Measurements from ENCODE around the gene SLC22A2.

Gene SLC22A2

DNA sequence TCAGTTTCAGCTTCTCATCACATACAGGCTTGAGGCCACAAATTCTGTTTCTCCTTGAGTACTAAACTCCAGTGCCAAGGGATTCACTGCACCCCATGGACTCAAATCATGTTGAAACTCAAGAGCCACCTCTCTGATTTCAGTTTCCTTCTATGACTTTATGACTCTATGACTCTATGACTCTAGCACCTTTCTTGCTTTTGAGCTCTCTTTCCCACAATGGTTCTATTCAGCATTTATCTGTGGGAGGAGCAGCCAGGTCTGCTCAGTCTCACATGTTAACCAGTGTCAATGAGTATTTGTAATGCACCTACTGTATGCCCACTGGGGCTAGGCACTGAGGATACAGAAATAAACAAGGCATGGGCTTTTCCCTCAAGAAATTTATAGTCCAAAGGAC, 14.6 kb upstream of the SLC22A2 start:
- no peak for DNase-seq

DNA sequence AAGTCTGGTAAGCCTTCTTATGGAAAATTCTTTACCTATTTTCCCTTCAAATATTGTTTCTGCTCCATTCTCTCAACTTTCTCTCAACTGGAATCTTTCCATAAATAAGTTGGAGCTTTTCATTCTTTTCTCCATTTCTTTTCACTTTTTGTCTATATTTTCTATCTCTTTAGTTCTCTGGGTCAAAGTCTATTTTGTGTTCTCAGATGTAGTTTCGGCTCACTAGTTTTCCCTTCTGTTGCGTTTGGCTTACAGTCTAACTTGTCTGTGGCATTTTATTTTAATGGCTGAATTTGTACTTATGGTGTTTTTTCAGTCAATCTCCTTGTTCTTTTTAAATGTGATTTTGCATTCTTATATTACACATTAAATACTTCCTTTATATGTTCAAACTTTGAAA, 14.1 kb upstream of the SLC22A2 start:
- DNase-seq = no peak

DNA sequence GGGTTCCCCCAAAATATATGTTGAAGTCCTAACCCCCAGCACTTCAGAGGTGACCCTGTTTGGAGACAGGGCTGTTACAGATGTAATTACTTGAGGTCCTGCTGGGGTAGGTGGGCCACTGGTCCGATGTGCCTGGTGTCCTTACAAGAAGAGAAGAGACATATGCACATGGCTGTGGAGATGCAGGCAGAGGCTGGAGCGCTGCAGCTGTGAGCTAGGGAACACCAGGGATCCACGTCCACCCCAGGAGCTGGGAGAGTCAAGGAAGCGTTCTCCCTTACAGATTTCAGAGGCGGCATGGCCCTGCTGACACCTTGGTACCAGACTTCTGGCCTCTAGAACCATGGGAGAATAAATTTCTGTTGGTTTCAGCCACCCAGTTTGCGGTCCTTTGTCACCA, 11.7 kb upstream of the SLC22A2 start:
- DNase-seq = no peak

DNA sequence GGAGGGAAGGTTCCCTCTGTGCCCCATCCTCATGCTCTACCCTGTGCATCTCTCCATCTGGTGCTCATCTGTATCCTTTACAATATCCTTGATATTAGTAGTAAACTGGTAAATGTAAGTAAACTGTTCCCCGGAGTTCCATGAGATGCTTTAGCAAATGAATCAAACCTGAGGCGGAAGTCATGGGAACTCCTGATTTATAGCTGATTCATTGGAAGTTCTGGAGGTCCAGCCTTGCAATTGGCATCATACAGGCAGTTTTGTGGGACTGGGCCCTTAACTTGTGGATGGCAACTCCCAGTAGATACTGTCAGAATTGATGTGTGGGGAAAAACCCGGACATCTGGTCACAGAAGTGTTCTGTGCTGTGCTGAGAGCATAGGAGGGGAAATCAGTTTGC, 11.2 kb upstream of the SLC22A2 start:
- no peak for DNase-seq

DNA sequence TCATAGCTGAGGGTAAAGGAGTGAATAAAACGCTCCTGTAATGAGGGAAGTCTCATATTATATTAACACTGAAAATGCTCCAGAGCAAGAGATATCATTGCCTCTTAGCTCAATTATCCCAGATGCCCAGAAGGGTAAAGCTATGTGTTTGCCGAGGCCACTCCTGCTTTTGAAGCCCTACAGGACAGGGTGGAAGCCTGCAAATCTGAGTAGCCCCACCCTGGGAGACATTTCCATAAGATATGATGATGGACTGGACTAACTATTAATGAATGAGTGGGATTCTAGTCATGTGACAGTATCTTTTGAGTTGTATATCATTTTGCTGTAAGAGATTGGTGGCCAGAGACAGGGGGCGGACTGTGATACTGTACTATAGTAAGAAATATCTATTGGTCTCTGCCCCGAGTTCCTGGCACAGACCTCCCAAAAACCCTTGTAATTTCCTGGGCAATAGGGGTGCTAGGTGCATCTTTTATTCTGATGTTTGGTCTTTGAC, 10.5 kb upstream of the SLC22A2 start:
- DNase-seq = no peak

DNA sequence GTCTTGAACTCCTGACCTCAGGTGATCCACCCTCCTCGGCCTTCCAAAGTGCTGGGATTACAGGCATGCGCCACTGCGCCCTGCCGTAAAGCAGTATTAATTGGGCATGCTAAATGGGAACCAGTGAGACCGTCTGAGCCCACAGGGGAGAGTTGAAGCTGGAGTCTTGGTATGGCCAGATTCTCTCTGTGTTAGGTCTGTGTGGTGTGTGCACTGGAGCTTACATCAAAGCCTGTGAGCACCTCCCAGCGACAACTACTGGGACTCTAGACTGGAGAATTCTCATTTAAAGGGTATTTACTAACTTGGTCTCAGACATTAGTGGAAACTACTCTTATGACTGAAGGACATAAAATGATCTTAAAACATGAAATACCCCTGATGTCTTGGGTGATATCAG, 8.5 kb upstream of the SLC22A2 start:
- no peak for DNase-seq

DNA sequence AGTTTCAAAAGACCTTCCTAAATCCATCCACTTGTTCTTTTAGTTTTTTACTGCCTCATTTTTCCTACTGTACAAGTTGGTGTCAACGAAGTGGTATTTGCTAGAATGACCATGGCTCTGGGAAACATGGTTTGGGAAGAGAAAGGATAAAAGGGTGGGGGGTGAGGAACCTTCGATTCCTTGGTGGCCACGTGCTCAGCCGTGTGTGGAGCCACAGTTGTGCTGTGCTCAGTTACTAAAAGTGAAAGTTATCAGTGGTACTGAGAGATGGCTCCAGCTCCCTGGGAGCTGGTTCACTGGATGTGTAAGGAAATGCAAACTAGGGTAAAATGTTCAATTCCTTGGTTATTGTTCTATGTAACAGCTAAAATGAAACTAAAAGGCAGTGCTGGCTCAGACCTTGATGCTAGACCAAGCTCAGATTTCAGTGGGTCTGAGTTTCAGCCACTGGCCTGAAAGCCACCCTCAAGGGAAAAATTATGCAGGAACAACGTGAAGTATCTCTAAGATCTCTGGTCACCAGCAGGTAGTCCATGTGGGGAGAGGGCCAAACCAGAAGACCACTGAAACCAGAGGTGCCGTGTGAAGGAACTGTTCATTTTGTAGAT, 7.4 kb upstream of the SLC22A2 start:
- DNase-seq = no peak

DNA sequence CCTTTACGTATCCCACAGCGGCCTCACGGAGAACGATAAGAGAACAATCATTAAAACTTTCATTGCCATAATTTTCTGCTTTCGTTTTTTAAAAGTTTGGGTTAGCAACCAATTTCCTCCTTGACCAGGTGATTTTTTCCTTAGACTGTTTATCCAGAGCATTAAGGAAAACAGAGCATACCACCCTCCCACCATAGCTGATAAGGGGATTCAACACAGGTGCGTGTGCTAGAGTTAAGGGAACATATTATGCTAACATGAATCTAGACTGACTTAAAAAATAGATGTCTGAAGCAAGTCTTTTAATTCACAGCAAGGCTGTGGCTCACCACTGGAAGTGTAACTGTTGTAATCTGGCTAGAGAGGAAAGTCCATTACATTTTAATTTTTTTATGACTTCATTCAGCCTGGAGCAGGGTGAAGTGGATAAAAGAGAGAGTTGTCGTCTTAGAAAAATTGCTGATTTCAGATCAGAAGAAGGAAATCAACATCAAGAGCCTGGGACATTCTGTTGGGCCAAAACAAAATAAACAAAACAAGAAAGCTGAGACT, 5.5 kb upstream of the SLC22A2 start:
- DNase-seq = no peak

DNA sequence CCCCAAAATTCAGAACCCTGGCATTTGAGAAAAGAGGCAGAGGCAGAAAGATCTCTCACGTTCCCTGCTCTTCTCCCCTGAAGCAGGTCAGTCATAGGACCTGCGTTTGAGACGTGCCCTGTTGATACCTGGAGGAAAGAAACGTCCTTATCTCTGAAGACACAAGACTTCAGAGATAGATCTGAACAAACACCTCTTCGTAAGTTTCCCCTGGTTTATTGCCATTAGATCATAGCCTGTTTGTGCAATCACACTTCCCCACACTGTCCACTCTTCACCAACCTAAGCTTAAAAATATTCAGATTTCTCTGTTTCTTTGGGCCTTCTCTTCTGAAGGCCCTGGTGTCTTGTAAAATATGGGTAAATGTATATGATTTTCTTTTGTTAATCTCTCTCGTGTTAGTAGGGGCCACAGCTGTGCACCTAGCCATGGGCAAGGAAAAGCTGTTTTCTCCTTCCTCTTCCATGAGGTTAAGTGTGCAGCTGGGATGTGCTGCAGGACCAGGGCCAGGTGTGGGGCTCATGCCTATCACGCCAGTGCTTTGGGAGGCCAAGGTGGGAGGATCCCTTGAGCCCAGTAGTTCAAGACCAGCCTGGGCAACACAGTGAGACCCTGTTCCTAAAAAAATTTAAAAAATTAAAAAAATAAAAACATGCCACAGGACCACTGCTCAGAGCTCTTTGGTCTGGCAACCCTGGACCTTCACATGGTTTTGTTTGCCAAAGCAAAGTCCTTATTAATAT, 4.7 kb upstream of the SLC22A2 start:
- no peak for DNase-seq

DNA sequence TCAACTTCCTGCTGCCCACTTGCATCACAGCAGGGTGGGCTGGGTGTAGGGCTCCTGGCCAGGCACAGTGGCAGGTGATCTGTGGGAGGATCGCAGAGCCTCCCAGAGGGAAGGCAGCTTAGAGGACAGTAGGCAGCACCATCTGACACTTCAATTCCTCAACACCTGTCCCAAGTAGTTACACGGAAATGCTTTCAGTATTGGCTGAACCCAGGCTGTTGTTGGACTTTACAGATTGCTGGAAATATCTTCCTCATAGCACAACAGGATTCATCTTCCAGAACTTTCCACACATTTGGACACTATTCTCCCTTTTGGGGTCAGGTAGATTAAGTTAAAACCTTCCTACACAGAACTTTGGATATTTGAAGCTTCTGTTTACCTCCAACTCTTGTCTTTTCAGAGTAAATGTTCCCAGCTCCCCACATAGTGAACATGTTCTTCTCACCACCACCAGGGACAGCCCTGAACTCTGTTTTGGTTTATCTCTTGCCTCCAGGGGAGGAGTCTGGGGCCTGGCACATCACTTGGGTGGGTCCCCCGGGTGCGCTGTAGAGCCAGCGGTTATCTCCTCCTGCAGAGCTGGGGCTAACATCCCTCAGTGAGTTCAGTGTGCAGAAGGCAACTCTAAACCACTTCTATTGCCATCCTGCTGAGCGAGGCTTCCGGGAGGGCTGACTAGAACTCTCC, 3.5 kb upstream of the SLC22A2 start:
- no peak for DNase-seq

DNA sequence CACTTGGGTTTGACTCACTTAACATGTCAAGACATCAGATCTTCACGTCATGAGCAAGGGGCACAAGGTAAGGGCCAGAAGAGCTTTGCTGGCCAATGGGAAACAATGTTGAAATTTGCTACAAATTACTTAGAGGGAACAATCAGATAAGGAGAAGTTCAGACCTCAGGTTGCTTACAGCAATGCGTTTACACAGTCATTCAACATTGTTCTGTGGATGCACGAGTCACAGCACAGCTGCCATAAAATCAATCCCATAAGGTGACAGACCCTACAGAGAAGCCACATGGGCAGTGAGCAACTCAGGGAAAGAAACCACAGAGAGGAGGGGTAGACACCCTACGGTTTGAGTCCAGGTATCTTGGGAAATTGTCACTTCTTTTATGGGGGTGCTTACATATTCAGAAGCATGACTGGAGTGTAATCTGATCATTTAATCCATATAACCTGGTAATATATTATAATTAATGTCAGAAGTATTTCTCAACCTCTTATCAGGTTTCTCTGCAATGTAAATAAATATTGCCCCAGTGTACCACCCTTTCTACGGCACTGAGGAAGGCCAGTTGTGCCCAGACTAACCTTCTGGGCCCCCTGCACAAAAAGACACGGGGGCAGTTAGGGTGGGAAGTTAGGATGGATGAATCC, 2.3 kb upstream of the SLC22A2 start:
- no peak for DNase-seq

DNA sequence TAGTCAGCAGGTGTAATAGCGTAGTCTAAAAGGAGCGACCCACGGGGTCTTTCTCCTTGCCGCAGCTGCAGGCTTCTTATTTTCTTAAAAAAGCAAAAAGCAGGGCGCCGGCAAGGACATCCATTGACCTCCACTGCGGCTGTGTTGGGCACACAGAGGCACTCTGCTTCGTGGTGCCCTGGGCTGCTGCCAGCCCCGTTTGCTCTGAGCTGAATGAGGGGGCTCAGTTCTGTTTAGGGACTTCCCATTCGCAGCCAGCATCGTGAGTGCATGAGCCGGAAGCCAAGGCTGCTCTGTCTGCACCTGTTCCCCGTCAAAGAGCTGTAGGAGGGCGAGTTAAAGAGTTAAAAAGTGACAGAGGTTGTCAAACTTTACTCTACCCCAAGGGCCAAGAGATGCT, 1.7 kb upstream of the SLC22A2 start:
- no peak for DNase-seq

DNA sequence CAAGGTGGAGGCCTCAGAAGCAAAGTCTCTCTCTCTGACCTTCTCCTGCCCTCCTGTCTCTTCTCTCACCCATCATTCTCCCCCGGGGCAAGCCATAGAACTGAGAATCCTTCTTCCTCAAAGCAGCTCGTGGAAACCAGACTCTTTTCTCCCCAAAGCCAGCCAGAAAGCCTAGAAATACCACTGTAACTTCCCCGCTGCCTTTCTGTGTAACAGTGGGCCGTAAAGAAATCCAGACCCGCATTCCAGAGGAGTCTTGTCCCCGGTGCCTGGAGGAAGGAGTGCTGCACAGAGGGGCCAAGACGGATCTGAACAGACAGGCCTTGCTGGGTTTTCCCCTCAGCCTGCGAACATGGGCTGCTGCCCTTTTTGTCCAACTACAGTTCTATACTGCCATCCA, 977 bp upstream of the SLC22A2 start:
- no peak for DNase-seq

DNA sequence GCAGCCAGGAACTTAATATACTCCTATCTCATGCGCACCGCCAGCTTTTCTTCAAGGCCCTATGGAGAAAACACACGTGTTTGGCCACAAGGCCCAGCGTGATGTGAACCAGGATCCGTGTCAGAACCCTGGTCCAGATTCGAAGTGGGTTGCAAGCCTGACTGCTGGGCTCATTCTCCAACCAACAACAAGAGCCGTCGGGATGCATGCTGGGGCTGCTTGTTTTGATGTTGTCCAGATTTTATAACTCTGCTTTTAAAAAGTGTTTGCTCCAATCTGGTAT, 463 bp upstream of the SLC22A2 start:
- no peak for DNase-seq

DNA sequence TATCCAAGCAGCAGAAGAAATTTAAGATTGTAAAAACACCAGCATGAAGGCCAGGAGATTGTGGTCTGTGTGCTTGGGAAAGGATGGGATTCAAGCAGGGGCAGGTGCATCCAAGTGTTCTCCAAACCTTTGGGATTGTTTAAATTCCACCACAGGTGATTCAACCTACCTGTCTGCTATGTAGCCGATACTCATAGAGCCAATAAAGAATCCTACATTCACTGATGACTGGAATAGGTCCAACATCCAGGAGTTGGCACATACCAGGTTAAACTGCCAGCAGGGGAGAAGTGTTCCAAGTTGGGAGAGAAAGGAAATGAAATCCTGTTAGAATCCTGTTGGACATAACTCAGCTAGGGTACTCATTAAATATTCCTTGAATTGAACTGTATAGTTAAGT, 2.2 kb downstream of the SLC22A2 start:
- no peak for DNase-seq

DNA sequence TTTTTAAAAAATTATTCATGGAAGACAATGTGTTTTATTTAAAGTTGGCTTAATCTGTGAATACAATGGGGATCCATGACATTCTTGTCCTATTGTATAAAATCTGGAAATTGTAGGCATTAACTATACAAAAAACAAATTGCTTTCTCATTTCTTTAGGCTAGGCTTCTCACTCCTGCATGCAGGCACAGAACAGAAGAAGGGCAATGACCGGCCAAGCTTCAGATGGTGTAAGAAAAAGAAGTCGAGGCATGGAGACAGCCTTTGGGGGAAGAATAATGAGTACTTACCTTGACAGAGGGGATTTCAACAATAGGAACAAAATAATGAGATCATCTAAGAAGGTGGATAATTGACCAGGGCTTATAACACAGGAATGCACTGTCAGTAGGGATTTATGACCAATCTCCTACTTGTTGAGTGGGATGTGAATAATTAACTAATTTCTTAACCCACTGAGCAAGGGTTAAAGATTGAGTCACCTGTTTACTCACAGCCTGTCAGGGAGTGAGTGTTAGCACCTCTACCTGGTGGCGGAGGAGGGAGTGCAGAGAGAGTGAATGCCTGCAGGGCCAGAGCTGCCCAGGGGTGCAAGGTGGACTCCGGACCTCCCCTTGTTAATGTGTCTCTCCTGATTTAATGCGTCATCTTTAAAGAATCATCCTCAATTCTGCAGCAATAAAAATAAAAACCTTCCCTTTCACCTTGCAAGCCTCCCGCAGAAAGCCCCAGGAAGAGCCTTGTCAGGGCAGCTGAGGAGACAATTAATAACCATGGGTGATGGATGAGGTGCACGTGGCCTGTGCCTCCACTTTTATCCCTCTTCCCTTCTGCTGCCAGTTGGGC, 3.9 kb downstream of the SLC22A2 start:
- no peak for DNase-seq

DNA sequence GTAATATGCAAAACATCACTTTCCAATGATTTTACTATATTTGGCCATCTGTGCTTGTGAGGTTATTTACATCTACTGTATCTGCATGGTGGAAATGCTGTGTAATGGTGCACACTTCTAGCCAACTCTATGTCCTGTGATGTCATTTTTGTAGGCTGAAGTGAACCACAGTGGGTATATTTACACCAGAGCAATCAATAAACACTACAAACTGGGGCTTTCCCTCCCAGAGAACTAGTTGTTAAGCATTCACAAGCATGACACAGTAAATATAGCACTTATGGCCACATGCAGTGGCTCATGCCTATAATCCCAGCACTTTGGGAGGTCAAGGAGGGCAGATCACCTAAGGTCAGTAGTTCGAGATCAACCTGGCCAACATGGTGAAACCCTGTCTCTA, 4.9 kb downstream of the SLC22A2 start:
- no peak for DNase-seq

DNA sequence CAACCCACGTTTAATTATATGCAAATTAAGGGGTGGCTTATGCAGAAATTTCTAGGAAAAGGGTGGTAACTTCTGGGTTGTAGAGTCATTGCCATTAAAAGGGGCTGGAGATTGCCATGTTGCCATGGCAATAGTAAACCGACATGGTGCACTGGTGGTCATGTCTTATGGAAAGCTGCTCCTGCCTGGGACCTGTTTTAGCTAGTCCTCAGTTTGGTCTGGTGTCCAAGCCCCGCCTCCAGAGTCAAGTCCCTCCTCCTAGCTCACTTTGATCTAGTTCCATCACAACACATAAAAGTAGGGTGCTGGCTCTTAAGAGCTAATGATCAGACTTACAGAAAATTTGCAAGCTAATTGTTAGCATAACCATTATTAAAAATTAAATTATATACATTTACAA, 5.3 kb downstream of the SLC22A2 start:
- DNase-seq = no peak

DNA sequence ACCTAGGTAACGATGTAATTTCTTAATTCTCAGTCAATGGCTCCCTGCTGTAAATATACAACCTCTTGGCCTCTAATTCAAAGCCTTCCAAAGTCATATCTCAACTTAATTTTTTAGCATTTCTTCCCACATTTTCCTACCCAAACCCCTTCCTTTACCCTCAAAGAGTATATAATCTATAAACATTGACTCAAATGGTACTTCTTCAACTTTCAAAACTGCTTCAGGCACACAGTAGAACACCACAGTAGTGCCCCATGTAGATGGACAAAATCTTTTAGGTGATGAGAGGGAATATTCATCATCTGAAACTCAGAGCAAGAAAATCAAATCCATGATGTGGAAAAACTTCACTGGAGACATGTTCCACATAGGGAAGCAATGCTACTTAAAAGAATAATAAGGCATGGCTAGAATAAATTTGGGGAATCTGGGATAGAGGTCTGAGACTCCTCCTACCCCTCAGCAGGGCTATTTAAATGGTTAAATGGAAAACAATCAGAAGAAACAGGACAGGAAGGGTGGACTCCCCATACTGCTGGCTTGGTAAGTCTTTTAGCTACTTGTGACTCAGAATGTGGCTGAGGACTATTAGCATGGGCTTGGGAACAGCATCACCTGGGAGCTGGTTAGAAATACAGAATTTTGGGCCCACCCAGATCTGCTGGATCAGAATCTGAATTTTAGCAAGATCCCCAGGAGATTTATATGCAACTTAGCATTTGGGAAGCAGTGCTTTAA, 6.4 kb downstream of the SLC22A2 start:
- no peak for DNase-seq

DNA sequence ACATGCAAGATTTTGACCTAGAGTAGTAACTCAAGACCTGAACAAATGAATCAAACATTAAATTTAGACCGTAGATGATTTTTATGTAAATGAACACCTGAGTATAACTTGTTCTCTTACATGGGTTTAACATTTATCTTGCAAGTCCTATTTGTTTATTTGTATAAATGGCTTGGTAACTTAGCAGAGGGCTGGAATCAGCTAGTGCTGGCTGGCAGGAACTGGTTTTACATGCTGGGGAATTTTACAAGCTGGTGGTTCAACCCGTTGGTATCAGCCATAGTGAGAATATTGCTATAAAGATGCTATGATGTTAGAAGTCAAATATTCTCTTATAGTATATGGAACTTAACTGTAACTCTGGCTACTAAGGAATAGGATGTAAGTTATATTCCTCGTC, 8.9 kb downstream of the SLC22A2 start:
- no peak for DNase-seq

DNA sequence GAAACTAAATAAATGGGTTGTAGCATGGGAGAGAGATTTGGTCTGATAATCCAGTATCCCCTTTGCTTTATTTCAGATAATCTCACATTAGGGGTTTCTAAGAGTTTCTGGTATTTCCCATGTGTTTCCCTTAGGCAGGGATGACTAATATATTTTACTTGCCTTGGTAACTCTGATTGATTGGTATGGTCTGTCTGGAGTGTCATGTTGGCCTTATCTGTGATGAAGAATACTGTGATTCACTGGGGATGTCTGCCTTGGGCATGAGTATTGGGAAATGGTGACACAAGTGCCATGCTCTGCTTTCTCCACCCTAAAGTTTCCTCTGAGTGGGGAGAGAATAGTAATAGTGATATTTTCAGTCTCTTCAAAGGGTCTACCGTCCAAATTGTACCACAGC, 10.1 kb downstream of the SLC22A2 start:
- DNase-seq = no peak

DNA sequence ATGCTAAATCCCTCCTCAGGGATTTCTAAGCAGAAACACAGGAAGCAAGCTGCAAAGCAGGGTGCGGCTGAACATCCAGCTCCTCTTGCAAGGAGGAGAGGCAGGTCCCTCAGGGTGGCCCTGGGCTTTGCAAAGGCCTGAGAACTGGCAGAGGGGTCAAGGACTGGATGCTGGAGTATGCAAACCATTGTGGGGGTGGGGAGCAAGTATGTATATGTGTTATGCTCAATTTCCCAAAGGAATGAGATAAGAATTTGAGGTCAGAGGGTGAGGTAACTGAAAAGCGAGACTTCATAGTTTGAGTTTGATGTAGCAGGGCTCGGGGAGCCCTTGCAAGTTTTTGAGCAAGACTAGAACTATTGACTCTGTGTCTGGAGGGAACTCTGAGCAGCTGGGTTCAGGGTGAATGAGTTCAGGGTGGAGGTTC, 11.2 kb downstream of the SLC22A2 start:
- no peak for DNase-seq

Measured in NCI-H2171 treated with DMSO at 0.1 percent for 48 hours (cell line).